Epithelial cell of esophagus (primary cell): ENCODE results near the gene MMP10.

Source experiments
- DNase-seq: peaks from one replicate; pipeline ENCODE4 v3.0.0; 2010; ENCODE audit warnings: low read depth
- H3K4me3 ChIP-seq: 2 replicates; pipeline ENCODE4 v1.5.1; 2011; ENCODE audit warnings: mild to moderate bottlenecking, low read length, control low read depth
- TF ChIP-seq, protein P1 (sequence below): IDR thresholded peaks from 2 replicates; pipeline ENCODE4 v1.5.1; 2011; ENCODE audit warnings: low read depth, mild to moderate bottlenecking, low read length, control low read depth, inconsistent platforms; ENCODE audit not compliant: insufficient read depth; ENCODE audit errors: missing control alignments

The MMP10 gene

GRCh38 chr11:102810950-102811660 is 30.7 kb upstream of the MMP10 start:
- H3K4me3 ChIP-seq = no peak overlapping the region
- TF ChIP-seq, protein P1, sequence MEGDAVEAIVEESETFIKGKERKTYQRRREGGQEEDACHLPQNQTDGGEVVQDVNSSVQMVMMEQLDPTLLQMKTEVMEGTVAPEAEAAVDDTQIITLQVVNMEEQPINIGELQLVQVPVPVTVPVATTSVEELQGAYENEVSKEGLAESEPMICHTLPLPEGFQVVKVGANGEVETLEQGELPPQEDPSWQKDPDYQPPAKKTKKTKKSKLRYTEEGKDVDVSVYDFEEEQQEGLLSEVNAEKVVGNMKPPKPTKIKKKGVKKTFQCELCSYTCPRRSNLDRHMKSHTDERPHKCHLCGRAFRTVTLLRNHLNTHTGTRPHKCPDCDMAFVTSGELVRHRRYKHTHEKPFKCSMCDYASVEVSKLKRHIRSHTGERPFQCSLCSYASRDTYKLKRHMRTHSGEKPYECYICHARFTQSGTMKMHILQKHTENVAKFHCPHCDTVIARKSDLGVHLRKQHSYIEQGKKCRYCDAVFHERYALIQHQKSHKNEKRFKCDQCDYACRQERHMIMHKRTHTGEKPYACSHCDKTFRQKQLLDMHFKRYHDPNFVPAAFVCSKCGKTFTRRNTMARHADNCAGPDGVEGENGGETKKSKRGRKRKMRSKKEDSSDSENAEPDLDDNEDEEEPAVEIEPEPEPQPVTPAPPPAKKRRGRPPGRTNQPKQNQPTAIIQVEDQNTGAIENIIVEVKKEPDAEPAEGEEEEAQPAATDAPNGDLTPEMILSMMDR = peak; percentile 72

GRCh38 chr11:102809971-102810370 is 29.5 kb upstream of the MMP10 start:
- TF ChIP-seq, protein P1 = no peak
- no peak for DNase-seq
- no peak overlapping the region for H3K4me3 ChIP-seq

More at GRCh38 chr11:102810950-102811660, 30.7 kb upstream of the MMP10 start:
- peak; percentile 58 for DNase-seq

DNA sequence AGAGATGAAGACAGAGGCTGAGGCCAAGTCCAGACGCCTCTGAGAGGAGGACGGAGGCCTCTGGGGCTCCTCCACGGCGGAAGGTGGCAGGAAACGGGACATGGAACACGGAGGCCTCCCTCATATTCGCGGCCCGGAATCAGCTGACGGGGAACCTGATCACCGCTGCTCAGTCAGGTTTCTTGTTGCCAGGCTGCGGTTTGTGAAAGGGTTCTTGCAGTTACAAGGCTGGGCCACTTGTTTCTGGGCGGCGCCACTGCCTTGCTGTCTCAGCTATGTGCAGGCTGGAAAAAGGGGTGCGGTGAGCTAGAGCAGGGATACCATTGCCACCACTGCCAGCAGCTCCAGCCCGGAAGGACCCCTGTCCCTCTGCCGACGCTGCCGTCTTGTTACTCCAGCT is 27.5 kb upstream of the MMP10 start:
- peak; percentile 50 for DNase-seq

GRCh38 chr11:102806296-102806695 is 25.9 kb upstream of the MMP10 start:
- no peak for DNase-seq
- no peak overlapping the region for H3K4me3 ChIP-seq
- TF ChIP-seq, protein P1 = no peak

More for the DNA sequence above, 27.5 kb upstream of the MMP10 start:
- TF ChIP-seq, protein P1 = peak; percentile 47
- H3K4me3 ChIP-seq = no peak overlapping the region

DNA sequence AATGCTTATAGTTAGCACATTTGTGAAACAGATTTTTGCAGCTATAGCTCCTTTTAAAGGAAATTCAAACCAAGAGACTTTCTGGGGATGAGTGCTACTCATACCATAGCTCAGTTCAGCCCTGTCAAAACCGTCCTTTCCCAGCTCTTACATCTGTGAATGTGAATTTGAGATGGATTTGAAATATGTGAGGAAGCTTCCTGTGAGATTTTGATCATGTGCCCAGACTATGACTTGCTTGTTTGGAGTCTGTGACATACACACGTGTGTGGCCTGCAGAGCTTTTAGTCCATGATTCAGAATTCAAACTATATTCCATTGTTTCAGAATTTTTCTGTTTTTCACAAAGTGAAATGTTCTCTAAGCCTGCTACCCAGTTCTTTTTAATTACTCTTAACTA is 21.9 kb upstream of the MMP10 start:
- H3K4me3 ChIP-seq = no peak overlapping the region
- TF ChIP-seq, protein P1 = no peak

DNA sequence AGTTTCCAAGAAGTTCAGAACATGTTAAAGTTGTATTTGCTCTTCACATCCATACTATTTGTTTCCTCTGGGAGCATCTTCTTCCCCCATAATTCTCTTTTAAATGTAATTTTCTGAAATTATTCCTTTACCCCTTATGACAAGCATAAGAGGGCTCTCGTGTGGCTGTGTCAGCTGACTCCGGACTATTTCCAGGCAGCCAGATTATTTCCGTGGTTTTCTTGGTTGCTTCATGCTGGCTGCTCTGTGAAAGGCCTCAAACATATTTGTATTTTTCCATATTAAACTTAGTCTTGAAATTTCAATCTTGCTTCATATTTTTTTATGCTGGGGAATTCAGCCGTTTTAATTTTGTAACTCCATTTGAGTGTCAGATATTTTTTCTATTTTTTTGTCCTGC is 20.3 kb upstream of the MMP10 start:
- TF ChIP-seq, protein P1 = no peak
- no peak for DNase-seq

More for the DNA sequence above, 21.9 kb upstream of the MMP10 start:
- peak; percentile 71 for DNase-seq

GRCh38 chr11:102799681-102800340 is 19.4 kb upstream of the MMP10 start:
- DNase-seq = peak; percentile 14
- H3K4me3 ChIP-seq = no peak overlapping the region
- TF ChIP-seq, protein P1 = no peak

More for the DNA sequence above, 20.3 kb upstream of the MMP10 start:
- no peak overlapping the region for H3K4me3 ChIP-seq
